ENCODE results near the gene THAP4. TPM values are rescaled to one million over a fixed set of nuclear protein-coding genes. Genes with fewer than 3 reads are reported as not detected.

The THAP4 gene
- polyA plus RNA-seq, 1 donor (not counting 4 experiments of a cell fraction or from before 2014, with no cell fraction given): 30.3 TPM

DNA sequence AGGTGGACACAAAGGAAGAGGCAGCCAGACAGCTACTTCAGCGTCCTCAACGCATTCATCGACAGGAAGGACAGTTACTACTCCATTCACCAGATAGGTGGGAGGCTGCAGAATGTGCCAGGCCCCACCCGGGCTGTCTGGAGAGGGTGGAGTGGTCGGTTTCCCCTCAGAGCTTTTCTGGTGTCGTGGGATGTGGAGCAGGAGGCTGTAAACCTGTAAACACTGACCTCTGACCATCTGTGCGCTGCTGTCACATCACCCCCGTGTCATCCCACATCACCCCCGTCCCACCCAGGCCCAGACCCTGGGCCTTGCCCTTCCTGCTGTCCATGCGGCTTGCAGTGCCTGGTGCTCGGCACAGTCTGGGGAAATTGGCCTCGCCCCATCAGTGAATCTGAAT lies 17.6 kb upstream of the THAP4 start:
- H3K4me1 ChIP-seq (ENCODE audit: control insufficient read depth, extremely low read depth, insufficient read depth, low read length): no peaks in the 10 kb centered on the region
- H4K20me1 ChIP-seq (ENCODE audit: control insufficient read depth, extremely low read depth, insufficient read depth, low read length): peaks cover 9% of the 10 kb centered on the region
- FAIRE-seq (no peak), DNase-seq (ENCODE audit: low read depth, low spot score) (no peak)
- no peak overlapping the region for H3K4me3 ChIP-seq (ENCODE audit: control insufficient read depth in 2 of 3, extremely low read depth in 1 of 3, insufficient read depth in 2 of 3, low read depth in 1 of 3, low read length in 3 of 3)
- H3K79me2 ChIP-seq (ENCODE audit: control insufficient read depth, insufficient read depth, low read length): peaks cover 20% of the 10 kb centered on the region
- peaks cover 31 to 47% of the 10 kb centered on the region in 2 experiments for H3K36me3 ChIP-seq (ENCODE audit: control insufficient read depth in 2 of 2, extremely low read depth in 1 of 2, insufficient read depth in 2 of 2, low read length in 2 of 2)
- H3K27me3 ChIP-seq (ENCODE audit: control insufficient read depth, extremely low read depth, insufficient read depth, low read length): no peaks in the 10 kb centered on the region
- H3K9ac ChIP-seq (ENCODE audit: control insufficient read depth, extremely low read depth, insufficient read depth, low read length): no peak overlapping the region
- dilution Hi-C loops (cut with MboI; ENCODE audit: extremely low pct_ligation_motif_present, low sequenced_read_pairs): no loop called here
- H2AFZ ChIP-seq (ENCODE audit: control insufficient read depth, low read length): no peak overlapping the region
- no peak for TF ChIP-seq EZH2 (IDR thresholded peaks at IDR 0.05; ENCODE audit: low read length)
- TF ChIP-seq, protein P1, sequence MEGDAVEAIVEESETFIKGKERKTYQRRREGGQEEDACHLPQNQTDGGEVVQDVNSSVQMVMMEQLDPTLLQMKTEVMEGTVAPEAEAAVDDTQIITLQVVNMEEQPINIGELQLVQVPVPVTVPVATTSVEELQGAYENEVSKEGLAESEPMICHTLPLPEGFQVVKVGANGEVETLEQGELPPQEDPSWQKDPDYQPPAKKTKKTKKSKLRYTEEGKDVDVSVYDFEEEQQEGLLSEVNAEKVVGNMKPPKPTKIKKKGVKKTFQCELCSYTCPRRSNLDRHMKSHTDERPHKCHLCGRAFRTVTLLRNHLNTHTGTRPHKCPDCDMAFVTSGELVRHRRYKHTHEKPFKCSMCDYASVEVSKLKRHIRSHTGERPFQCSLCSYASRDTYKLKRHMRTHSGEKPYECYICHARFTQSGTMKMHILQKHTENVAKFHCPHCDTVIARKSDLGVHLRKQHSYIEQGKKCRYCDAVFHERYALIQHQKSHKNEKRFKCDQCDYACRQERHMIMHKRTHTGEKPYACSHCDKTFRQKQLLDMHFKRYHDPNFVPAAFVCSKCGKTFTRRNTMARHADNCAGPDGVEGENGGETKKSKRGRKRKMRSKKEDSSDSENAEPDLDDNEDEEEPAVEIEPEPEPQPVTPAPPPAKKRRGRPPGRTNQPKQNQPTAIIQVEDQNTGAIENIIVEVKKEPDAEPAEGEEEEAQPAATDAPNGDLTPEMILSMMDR (optimal IDR thresholded peaks at IDR 0.05 in 1 of 3, IDR thresholded peaks at IDR 0.05 in 1 of 3, conservative IDR thresholded peaks at IDR 0.05 in 1 of 3; ENCODE audit: extremely low read depth in 1 of 3, insufficient read depth in 2 of 3, low read length in 3 of 3): no peak
- no peak overlapping the region for H3K4me2 ChIP-seq (ENCODE audit: control insufficient read depth, extremely low read depth, insufficient read depth, low read depth, low read length)
- no peaks in the 10 kb centered on the region for H3K9me3 ChIP-seq (ENCODE audit: control insufficient read depth, low read depth, low read length)
- no peaks in the 10 kb centered on the region for H3K9me1 ChIP-seq (ENCODE audit: control insufficient read depth, extremely low read depth, insufficient read depth, low read length)
- no peak overlapping the region for H3K27ac ChIP-seq (ENCODE audit: control insufficient read depth, insufficient read depth, low read length)

- Histone ChIP-seq H3K27ac (ENCODE audit: control insufficient read depth, insufficient read depth, low read length) (no peak overlapping the region), H3K79me2 (ENCODE audit: control insufficient read depth, insufficient read depth, low read length) (peaks cover 32% of the 10 kb centered on the region), H2AFZ (ENCODE audit: control insufficient read depth, low read length) (no peak overlapping the region), H3K4me1 (ENCODE audit: control insufficient read depth, extremely low read depth, insufficient read depth, low read length) (no peaks in the 10 kb centered on the region), H3K9me3 (ENCODE audit: control insufficient read depth, low read depth, low read length) (no peaks in the 10 kb centered on the region), H3K36me3 (ENCODE audit: control insufficient read depth in 2 of 2, extremely low read depth in 1 of 2, insufficient read depth in 2 of 2, low read length in 2 of 2) (peaks cover 26 to 47% of the 10 kb centered on the region in 2 experiments), H3K4me3 (ENCODE audit: control insufficient read depth in 2 of 3, extremely low read depth in 1 of 3, insufficient read depth in 2 of 3, low read depth in 1 of 3, low read length in 3 of 3) (no peak overlapping the region), H3K9me1 (ENCODE audit: control insufficient read depth, extremely low read depth, insufficient read depth, low read length) (no peaks in the 10 kb centered on the region), H3K4me2 (ENCODE audit: control insufficient read depth, extremely low read depth, insufficient read depth, low read depth, low read length) (no peak overlapping the region), H3K27me3 (ENCODE audit: control insufficient read depth, extremely low read depth, insufficient read depth, low read length) (no peaks in the 10 kb centered on the region), H4K20me1 (ENCODE audit: control insufficient read depth, extremely low read depth, insufficient read depth, low read length) (peaks cover 13% of the 10 kb centered on the region), H3K9ac (ENCODE audit: control insufficient read depth, extremely low read depth, insufficient read depth, low read length) (no peak overlapping the region)
- TF ChIP-seq, protein P1 (optimal IDR thresholded peaks at IDR 0.05 in 1 of 3, IDR thresholded peaks at IDR 0.05 in 1 of 3, conservative IDR thresholded peaks at IDR 0.05 in 1 of 3; ENCODE audit: extremely low read depth in 1 of 3, insufficient read depth in 2 of 3, low read length in 3 of 3): no peak
- dilution Hi-C loops (cut with MboI; ENCODE audit: extremely low pct_ligation_motif_present, low sequenced_read_pairs): no loop called here
- DNase-seq (ENCODE audit: low read depth, low spot score): no peak
- FAIRE-seq: no peak
Observed at GRCh38 chr2:241653210-241653750, 16.3 kb upstream of the THAP4 start.

Measured in keratinocyte (primary cell).